ENCODE data around the gene AFAP1. TPM values are rescaled to one million over a fixed set of nuclear protein-coding genes. Genes with fewer than 3 reads are reported as not detected.

Gene AFAP1
- total RNA-seq, 2 donors from 2014 or later: 18.2 to 22.5 TPM

GRCh38 chr4:7717946-7718490 is 221.6 kb downstream of the AFAP1 start:
- Mint-ChIP-seq H3K27me3 (ENCODE audit: insufficient read depth) (peaks cover 10% of the 10 kb centered on the region), H3K4me1 (peaks cover 14% of the 10 kb centered on the region), H3K36me3 (ENCODE audit: low read depth) (no peaks in the 10 kb centered on the region), H3K9me3 (no peaks in the 10 kb centered on the region), H3K4me3 (no peak overlapping the region), H3K27ac (peak overlapping the region; percentile 31)
- Histone ChIP-seq H3K4me1 (ENCODE audit: control insufficient read depth, insufficient read depth, low read length) (no peaks in the 10 kb centered on the region), H3K9ac (ENCODE audit: extremely low read depth, low read length, poor library complexity, severe bottlenecking) (no peak overlapping the region), H3K36me3 (ENCODE audit: control insufficient read depth, insufficient read depth, low read length) (no peaks in the 10 kb centered on the region), H3K9me3 (ENCODE audit: control insufficient read depth, low read length) (no peaks in the 10 kb centered on the region), H3K27me3 (ENCODE audit: control insufficient read depth, insufficient read depth, low read length, poor library complexity, severe bottlenecking) (peaks cover 14% of the 10 kb centered on the region), H3K27ac (ENCODE audit: low read depth, low read length) (no peak overlapping the region), H3K4me3 (ENCODE audit: low read length) (no peak overlapping the region)
- 60 to 68% methylated on average over 13 to 24 of the region's 24 CpGs for WGBS, 2 experiments (ENCODE audit: insufficient coverage in 1 of 2, insufficient read length in 1 of 2)
- TF ChIP-seq, protein P1, sequence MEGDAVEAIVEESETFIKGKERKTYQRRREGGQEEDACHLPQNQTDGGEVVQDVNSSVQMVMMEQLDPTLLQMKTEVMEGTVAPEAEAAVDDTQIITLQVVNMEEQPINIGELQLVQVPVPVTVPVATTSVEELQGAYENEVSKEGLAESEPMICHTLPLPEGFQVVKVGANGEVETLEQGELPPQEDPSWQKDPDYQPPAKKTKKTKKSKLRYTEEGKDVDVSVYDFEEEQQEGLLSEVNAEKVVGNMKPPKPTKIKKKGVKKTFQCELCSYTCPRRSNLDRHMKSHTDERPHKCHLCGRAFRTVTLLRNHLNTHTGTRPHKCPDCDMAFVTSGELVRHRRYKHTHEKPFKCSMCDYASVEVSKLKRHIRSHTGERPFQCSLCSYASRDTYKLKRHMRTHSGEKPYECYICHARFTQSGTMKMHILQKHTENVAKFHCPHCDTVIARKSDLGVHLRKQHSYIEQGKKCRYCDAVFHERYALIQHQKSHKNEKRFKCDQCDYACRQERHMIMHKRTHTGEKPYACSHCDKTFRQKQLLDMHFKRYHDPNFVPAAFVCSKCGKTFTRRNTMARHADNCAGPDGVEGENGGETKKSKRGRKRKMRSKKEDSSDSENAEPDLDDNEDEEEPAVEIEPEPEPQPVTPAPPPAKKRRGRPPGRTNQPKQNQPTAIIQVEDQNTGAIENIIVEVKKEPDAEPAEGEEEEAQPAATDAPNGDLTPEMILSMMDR (conservative IDR thresholded peaks at IDR 0.05): no peak
- DNase-seq: peak; percentile 73

- Mint-ChIP-seq H3K36me3 (ENCODE audit: low read depth) (no peaks in the 10 kb centered on the region), H3K27ac (no peak overlapping the region), H3K27me3 (ENCODE audit: insufficient read depth) (peaks cover 10% of the 10 kb centered on the region), H3K4me1 (peaks cover 14% of the 10 kb centered on the region), H3K4me3 (no peak overlapping the region), H3K9me3 (no peaks in the 10 kb centered on the region)
- Histone ChIP-seq H3K27me3 (ENCODE audit: control insufficient read depth, insufficient read depth, low read length, poor library complexity, severe bottlenecking) (peaks cover 14% of the 10 kb centered on the region), H3K9ac (ENCODE audit: extremely low read depth, low read length, poor library complexity, severe bottlenecking) (no peak overlapping the region), H3K9me3 (ENCODE audit: control insufficient read depth, low read length) (no peaks in the 10 kb centered on the region), H3K4me3 (ENCODE audit: low read length) (no peak overlapping the region), H3K4me1 (ENCODE audit: control insufficient read depth, insufficient read depth, low read length) (no peaks in the 10 kb centered on the region), H3K27ac (ENCODE audit: low read depth, low read length) (no peak overlapping the region), H3K36me3 (ENCODE audit: control insufficient read depth, insufficient read depth, low read length) (no peaks in the 10 kb centered on the region)
- WGBS, 2 experiments (ENCODE audit: insufficient coverage in 1 of 2, insufficient read length in 1 of 2): 90% methylated on average over 8 to 11 of the region's 11 CpGs
- TF ChIP-seq, protein P1 (conservative IDR thresholded peaks at IDR 0.05): no peak
- DNase-seq: no peak
These were observed 222.5 kb downstream of the AFAP1 start for GRCh38 chr4:7717161-7717560.

GRCh38 chr4:7716010-7716721 is 223.5 kb downstream of the AFAP1 start:
- Histone ChIP-seq H3K9ac (ENCODE audit: extremely low read depth, low read length, poor library complexity, severe bottlenecking) (no peak overlapping the region), H3K36me3 (ENCODE audit: control insufficient read depth, insufficient read depth, low read length) (no peaks in the 10 kb centered on the region), H3K4me3 (ENCODE audit: low read length) (no peak overlapping the region), H3K9me3 (ENCODE audit: control insufficient read depth, low read length) (no peaks in the 10 kb centered on the region), H3K27ac (ENCODE audit: low read depth, low read length) (no peak overlapping the region), H3K4me1 (ENCODE audit: control insufficient read depth, insufficient read depth, low read length) (no peaks in the 10 kb centered on the region), H3K27me3 (ENCODE audit: control insufficient read depth, insufficient read depth, low read length, poor library complexity, severe bottlenecking) (peaks cover 14% of the 10 kb centered on the region)
- TF ChIP-seq, protein P1 (conservative IDR thresholded peaks at IDR 0.05): no peak
- no peak for DNase-seq
- 77 to 82% methylated on average over 5 to 6 of the region's 6 CpGs for WGBS, 2 experiments (ENCODE audit: insufficient coverage in 1 of 2, insufficient read length in 1 of 2)
- no peak overlapping the region for H3K27ac Mint-ChIP-seq
- H3K4me1 Mint-ChIP-seq: peaks cover 14% of the 10 kb centered on the region
- H3K9me3 Mint-ChIP-seq: no peaks in the 10 kb centered on the region
- peaks cover 10% of the 10 kb centered on the region for H3K27me3 Mint-ChIP-seq (ENCODE audit: insufficient read depth)
- no peaks in the 10 kb centered on the region for H3K36me3 Mint-ChIP-seq (ENCODE audit: low read depth)
- H3K4me3 Mint-ChIP-seq: no peak overlapping the region
